ENCODE results near the gene CCDC32.

Gene CCDC32

DNA sequence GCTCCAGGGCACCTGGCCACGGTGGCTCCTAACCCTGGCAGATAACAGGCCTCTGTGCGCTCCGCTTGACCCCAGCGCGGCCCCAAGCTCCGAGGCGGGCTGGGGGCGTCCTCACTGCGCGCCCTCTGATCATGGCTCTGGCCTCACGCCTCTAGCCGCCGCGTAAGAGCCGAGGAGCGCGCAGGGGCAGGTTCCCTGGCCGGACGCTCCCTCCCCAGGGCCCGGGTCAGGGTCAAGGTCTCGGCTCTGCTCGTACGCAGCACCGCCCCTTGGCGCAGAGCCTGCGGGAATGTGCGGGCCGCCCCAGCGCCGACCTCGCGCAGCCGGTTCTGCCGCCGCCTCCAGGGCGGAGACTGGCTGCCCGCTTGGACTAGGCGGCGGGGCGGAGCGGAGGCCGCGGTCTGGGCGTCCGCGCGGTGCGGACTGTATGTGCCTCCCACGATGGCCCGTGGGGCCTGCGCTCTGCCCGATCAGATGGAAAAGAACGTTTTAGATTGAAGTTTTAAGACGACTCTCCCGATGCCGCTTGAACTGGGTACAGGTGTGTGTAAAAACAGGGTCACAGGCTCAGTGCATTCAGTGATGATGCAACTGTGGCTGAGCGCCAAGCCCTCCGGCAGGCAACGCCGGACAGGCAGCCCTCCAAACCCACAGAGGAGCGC, 53.2 kb downstream of the CCDC32 start:
- no peak for DNase-seq

DNA sequence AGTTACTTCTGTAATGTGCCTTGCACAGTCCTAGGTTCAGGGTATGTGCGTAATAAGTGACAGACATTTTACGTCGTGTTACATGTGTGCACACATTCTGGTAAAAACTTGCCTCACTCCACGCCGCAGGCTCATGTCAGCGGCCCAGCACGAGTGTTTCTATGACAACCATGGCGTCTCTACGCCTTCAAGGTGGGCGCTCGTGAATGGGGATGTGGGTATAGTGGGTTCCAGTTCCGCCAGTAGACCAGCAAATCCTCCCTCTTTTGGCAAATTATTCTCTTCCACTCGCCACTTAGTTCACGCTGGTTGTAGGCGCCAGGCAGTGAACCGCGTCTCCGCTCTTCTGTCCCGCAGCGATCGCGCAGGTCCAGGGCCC, 53.8 kb downstream of the CCDC32 start:
- DNase-seq = no peak

DNA sequence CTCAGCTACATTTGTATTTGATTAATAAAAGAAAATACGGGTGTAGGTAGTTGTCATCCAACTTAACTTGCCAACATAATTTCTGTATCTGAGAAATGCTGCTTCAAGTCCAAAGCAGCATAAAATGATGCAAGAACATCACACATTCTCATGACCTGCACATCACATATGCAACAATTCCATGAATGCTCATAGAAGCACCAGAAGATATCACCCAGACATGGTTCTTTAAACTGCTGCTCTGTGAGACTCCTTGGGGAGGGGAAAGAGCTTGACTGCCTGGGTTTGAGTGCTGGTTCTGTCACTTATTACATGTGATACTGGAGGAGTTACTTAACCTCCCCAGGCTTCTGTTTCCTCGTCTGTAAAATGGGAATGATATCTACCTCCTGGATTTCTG, 54.6 kb downstream of the CCDC32 start:
- DNase-seq = no peak

DNA sequence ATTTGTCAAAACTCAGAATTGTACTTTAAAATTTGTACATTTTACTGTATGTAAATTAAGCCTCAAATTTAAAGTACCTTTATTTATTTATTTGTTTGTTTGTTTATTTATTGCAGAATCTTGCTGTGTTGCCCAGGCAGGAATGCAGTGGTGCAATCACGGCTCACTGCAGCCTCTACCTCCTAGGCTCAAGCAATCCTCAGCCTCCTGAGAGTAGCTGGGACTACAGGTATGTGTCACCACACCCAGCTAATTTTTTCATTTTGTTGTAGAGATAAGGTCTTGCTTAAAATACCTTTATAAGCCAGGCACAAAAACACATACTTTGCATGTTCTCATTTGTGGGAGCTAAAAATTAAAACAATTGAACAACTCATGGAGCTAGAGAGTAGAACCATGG, 56.6 kb downstream of the CCDC32 start:
- no peak for DNase-seq

DNA sequence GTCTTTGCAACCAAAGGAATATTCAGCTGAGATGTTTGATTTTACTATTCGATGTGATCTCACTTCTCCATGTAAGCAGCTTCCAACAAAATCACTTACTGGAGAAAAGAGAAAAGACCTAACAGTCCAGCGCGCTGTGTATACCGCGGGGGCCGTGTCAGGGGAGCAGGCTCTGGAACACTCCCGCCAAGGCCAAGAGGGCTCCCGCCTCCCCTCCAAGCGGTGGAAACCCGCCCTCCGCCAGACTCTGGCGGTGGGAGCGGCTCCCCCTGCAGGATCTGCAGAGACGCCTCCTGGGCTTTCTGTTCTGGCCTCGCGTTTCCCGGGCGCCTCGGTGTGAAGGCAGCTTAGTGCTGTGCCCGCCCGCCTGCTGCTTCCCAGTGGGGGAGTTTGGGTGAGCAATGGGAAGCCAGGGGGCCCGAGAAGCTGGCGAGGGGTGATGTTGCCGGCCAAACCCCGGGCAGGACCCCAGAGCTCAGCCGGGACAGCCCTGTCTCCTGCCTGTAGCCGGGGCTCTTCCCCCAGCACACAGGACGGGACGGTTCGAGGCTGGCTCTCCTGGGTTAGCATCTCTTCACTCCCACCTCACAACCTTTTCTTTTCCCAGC, 57.8 kb downstream of the CCDC32 start:
- peak; percentile 47 for DNase-seq
